GM12891 (cell line): ENCODE data around the gene DRC3.

Source experiments
- PAX5 ChIP-seq: IDR thresholded peaks from 2 replicates; pipeline ENCODE4 v1.6.1; 2011; ENCODE audit warnings: low read length, moderate library complexity, mild to moderate bottlenecking; ENCODE audit not compliant: insufficient read depth, severe bottlenecking
- POLR2A ChIP-seq: IDR thresholded peaks from 2 replicates; pipeline ENCODE4 v1.6.1; 2011; ENCODE audit warnings: low read depth, low read length, control low read depth
- POLR2AphosphoS5 ChIP-seq: IDR thresholded peaks from 2 replicates; pipeline ENCODE4 v1.6.1; 2011; ENCODE audit warnings: low read depth, low read length, control low read depth
- TAF1 ChIP-seq: IDR thresholded peaks from 2 replicates; pipeline ENCODE4 v1.6.1; 2011; ENCODE audit warnings: low read depth, low read length, control low read depth

- TF ChIP-seq POLR2AphosphoS5 = no peak
- no peak for TF ChIP-seq TAF1
- TF ChIP-seq POLR2A = no peak
- no peak for TF ChIP-seq PAX5
These were observed 69.1 kb downstream of the DRC3 start for GRCh38 chr17:18041776-18042175.
